Hematopoietic multipotent progenitor cell treated with erythropoietin and hydrocortisone succinate and interleukin-3 and kit ligand, for 4 days (in vitro differentiated cells): ENCODE data around the gene TJP2.
"Not testable (repeated sequence)": the region's sequence is repeated elsewhere in the genome, so short reads cannot be mapped to it uniquely, and the experiment has no call there.

Experiments
- DNase-seq: peaks from one replicate; pipeline ENCODE4 v3.0.0-alpha.2; 2015

Gene TJP2

GRCh38 chr9:69164573-69164972 lies 9.5 kb upstream of the TJP2 start:
- not testable (repeated sequence) for DNase-seq

- DNase-seq = no peak
These were observed 8.5 kb upstream of the TJP2 start for GRCh38 chr9:69165581-69165980.

GRCh38 chr9:69168709-69169217 lies 5.3 kb upstream of the TJP2 start:
- DNase-seq = peak; percentile 56

GRCh38 chr9:69170231-69170630 lies 3.8 kb upstream of the TJP2 start:
- DNase-seq = no peak

GRCh38 chr9:69171049-69171448 lies 3.0 kb upstream of the TJP2 start:
- peak; percentile 67 for DNase-seq

- no peak for DNase-seq
These were observed 2.6 kb upstream of the TJP2 start for GRCh38 chr9:69171517-69171916.

- DNase-seq = no peak
These were observed 1.2 kb upstream of the TJP2 start for GRCh38 chr9:69172895-69173294.

- DNase-seq = no peak
These were observed 583 bp upstream of the TJP2 start for GRCh38 chr9:69173497-69173890.

GRCh38 chr9:69174616-69175463 lies 763 bp downstream of the TJP2 start:
- peak; percentile 59 for DNase-seq

- DNase-seq = peak; percentile 24
These were observed 1.4 kb downstream of the TJP2 start for GRCh38 chr9:69175486-69175885.

- DNase-seq = no peak
These were observed 2.5 kb downstream of the TJP2 start for GRCh38 chr9:69176471-69177171.

- no peak for DNase-seq
These were observed 4.5 kb downstream of the TJP2 start for GRCh38 chr9:69178583-69179011.

- DNase-seq = no peak
These were observed 5.0 kb downstream of the TJP2 start for GRCh38 chr9:69179037-69179436.

- no peak for DNase-seq
These were observed 6.1 kb downstream of the TJP2 start for GRCh38 chr9:69180200-69180599.

GRCh38 chr9:69180670-69181069 lies 6.6 kb downstream of the TJP2 start:
- DNase-seq = peak; percentile 95

- peak; percentile 54 for DNase-seq
These were observed 7.9 kb downstream of the TJP2 start for GRCh38 chr9:69181908-69182353.

- DNase-seq = no peak
These were observed 10.2 kb downstream of the TJP2 start for GRCh38 chr9:69184266-69184665.

GRCh38 chr9:69186841-69187611 lies 12.9 kb downstream of the TJP2 start:
- DNase-seq = peak; percentile 77

- peak; percentile 58 for DNase-seq
These were observed 14.9 kb downstream of the TJP2 start for GRCh38 chr9:69188975-69189374.

- DNase-seq = no peak
These were observed 16.2 kb downstream of the TJP2 start for GRCh38 chr9:69190086-69190862.

GRCh38 chr9:69190863-69191181 lies 16.7 kb downstream of the TJP2 start:
- no peak for DNase-seq

- no peak for DNase-seq
These were observed 17.2 kb downstream of the TJP2 start for GRCh38 chr9:69191231-69191630.

GRCh38 chr9:69192214-69192613 lies 18.1 kb downstream of the TJP2 start:
- no peak for DNase-seq
